Endothelial cell (in vitro differentiated cells): ENCODE results near the gene SERBP1. TPM values are rescaled to one million over a fixed set of nuclear protein-coding genes. Genes with fewer than 3 reads are reported as not detected.
"Not testable (repeated sequence)": the region's sequence is repeated elsewhere in the genome, so short reads cannot be mapped to it uniquely, and the experiment has no call there.

Source experiments
- DNase-seq: peaks from one replicate; pipeline ENCODE4 v3.0.0; 2021; ENCODE audit warnings: low spot score
- H3K27ac Mint-ChIP-seq: one replicate; pipeline ENCODE4 v1.8.0; 2021; ENCODE audit warnings: mixed read lengths, inconsistent platforms; ENCODE audit not compliant: unreplicated experiment
- H3K27me3 Mint-ChIP-seq: one replicate; pipeline ENCODE4 v1.8.0; 2021; ENCODE audit warnings: mild to moderate bottlenecking, moderate library complexity, mixed read lengths, inconsistent platforms; ENCODE audit not compliant: unreplicated experiment
- H3K36me3 Mint-ChIP-seq: one replicate; pipeline ENCODE4 v1.8.0; 2021; ENCODE audit warnings: mild to moderate bottlenecking, low read depth, mixed read lengths, inconsistent platforms; ENCODE audit not compliant: unreplicated experiment
- H3K4me1 Mint-ChIP-seq: one replicate; pipeline ENCODE4 v1.8.0; 2021; ENCODE audit warnings: mild to moderate bottlenecking, mixed read lengths, inconsistent platforms; ENCODE audit not compliant: unreplicated experiment
- H3K4me3 Mint-ChIP-seq: one replicate; pipeline ENCODE4 v1.8.0; 2021; ENCODE audit warnings: mild to moderate bottlenecking, mixed read lengths, inconsistent platforms; ENCODE audit not compliant: unreplicated experiment
- H3K9me3 Mint-ChIP-seq: one replicate; pipeline ENCODE4 v1.8.0; 2021; ENCODE audit warnings: mixed read lengths, inconsistent platforms; ENCODE audit not compliant: unreplicated experiment
- total RNA-seq: library from RNA; stranded (reverse); fragmentation: NEBNext Ultra II Directional; extraction: Animal tissue kit (Norgen Biotek cat#: 25700); gene quantifications from one replicate; pipeline ENCODE4 v1.2.1, GENCODE V29; 2021; ENCODE audit not compliant: unreplicated experiment
- TF ChIP-seq, protein P1 (sequence below): fragments of 200-600 bp; sonication (generic); IDR thresholded peaks from one replicate; pipeline ENCODE4 v1.5.0; 2021; ENCODE audit warnings: antibody characterized with exemption; ENCODE audit not compliant: unreplicated experiment

The SERBP1 gene
- total RNA-seq, 1 donor from 2014 or later: 169 TPM

DNA sequence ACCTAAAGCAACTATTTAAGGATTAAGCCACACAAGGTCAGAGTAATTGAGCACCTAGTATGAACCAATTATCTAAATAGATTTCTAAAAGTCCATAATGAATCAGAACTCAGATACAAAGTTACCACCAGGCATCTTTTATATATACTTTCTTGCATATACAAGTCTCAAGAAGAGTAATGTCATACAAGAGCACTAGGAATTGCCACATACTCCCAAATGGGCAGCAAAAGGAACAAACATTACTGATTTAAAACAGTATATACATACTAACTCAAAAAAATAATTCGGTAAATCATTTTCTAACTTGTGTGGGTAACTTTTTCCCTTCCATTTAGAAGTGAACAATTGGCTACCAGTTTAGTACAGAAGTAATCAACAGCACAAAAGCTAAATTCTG, 22.1 kb downstream of the SERBP1 start:
- H3K9me3 Mint-ChIP-seq: no peaks in the 10 kb centered on the region
- no peaks in the 10 kb centered on the region for H3K4me1 Mint-ChIP-seq
- no peaks in the 10 kb centered on the region for H3K36me3 Mint-ChIP-seq
- H3K27me3 Mint-ChIP-seq: no peaks in the 10 kb centered on the region
- H3K27ac Mint-ChIP-seq: no peak overlapping the region
- H3K4me3 Mint-ChIP-seq: no peak overlapping the region
- TF ChIP-seq, protein P1, sequence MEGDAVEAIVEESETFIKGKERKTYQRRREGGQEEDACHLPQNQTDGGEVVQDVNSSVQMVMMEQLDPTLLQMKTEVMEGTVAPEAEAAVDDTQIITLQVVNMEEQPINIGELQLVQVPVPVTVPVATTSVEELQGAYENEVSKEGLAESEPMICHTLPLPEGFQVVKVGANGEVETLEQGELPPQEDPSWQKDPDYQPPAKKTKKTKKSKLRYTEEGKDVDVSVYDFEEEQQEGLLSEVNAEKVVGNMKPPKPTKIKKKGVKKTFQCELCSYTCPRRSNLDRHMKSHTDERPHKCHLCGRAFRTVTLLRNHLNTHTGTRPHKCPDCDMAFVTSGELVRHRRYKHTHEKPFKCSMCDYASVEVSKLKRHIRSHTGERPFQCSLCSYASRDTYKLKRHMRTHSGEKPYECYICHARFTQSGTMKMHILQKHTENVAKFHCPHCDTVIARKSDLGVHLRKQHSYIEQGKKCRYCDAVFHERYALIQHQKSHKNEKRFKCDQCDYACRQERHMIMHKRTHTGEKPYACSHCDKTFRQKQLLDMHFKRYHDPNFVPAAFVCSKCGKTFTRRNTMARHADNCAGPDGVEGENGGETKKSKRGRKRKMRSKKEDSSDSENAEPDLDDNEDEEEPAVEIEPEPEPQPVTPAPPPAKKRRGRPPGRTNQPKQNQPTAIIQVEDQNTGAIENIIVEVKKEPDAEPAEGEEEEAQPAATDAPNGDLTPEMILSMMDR: no peak
- no peak for DNase-seq

DNA sequence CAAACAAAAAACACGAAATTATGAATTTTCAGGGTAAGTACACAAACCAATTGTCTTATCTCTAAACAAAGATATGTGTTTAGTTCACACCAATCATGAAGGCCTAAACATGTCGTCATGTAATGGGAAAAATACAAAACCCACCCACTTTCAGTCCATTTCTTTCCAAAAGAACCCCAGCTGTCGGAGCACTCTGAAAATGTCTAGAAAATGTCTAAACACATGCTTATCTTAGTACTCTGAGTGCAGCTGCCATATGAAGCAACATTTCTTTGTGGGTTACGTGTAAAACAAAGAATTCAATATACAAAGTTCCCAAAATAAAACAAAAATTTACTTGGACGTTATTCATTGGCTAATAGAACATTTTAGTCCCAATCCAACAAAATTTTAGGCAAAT, 22.7 kb downstream of the SERBP1 start:
- no peaks in the 10 kb centered on the region for H3K36me3 Mint-ChIP-seq
- H3K9me3 Mint-ChIP-seq: no peaks in the 10 kb centered on the region
- no peak overlapping the region for H3K4me3 Mint-ChIP-seq
- H3K27me3 Mint-ChIP-seq: no peaks in the 10 kb centered on the region
- no peak overlapping the region for H3K27ac Mint-ChIP-seq
- no peak for DNase-seq
- no peaks in the 10 kb centered on the region for H3K4me1 Mint-ChIP-seq
- TF ChIP-seq, protein P1: no peak

DNA sequence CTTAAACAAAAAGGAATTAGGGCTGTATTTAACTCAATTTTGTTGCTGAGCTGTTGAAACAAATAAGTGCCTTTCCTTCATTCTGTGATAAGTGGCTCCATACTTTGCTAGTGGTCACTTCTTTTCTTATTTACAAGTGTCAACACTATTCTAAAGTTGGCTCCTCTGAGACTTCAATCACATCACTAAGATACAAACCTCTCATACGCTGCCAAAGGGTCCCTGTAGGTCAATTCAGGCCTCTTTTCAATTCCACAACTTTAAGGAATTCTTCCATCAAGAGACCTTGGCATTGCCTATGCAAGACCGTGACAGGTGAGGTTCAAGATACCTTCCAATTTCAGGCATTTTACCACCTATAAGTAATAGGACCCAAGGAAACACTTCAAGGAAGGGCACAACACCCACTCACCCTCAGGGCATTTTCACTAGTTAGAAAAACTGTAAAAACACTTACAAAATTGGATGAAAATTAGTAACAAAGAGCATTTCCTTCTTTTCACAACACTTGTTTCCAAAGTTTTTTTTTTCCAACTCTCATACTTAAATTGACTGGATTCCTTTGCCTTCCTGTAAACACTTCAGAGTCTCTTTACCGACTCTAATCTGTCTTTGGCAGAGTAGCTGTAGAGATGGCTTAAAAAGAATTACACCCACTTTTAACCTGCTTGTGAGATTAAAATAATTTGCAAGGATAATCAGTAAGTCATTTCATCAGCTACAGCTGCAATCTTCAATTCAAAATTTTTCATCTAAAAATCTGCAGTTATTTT, 24.5 kb downstream of the SERBP1 start:
- H3K36me3 Mint-ChIP-seq: no peaks in the 10 kb centered on the region
- TF ChIP-seq, protein P1: no peak

DNA sequence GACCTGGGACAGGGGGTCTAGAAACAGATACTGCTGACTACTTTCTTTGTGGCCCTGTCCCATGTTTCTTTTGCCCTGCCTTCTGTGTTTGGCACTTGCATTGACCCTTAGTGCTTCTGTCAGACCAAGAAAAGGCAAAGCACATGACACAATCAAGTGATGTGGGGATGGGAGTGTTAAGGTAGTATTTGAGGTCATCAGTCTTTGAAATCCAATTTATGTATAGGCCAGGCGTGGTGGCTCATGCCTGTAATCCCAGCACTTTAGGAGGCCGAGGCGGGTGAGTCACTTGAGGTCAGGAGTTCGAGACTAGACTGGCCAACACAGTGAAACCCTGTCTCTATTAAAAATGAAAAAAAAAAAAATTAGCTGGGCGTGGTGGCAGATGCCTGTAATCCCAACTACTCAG, 26.0 kb downstream of the SERBP1 start:
- no peak overlapping the region for H3K27ac Mint-ChIP-seq

More for the DNA sequence above, 24.5 kb downstream of the SERBP1 start:
- Mint-ChIP-seq H3K4me1 (no peaks in the 10 kb centered on the region), H3K27me3 (peaks cover 4% of the 10 kb centered on the region), H3K9me3 (no peaks in the 10 kb centered on the region), H3K27ac (no peak overlapping the region), H3K4me3 (no peak overlapping the region)
- DNase-seq: no peak

DNA sequence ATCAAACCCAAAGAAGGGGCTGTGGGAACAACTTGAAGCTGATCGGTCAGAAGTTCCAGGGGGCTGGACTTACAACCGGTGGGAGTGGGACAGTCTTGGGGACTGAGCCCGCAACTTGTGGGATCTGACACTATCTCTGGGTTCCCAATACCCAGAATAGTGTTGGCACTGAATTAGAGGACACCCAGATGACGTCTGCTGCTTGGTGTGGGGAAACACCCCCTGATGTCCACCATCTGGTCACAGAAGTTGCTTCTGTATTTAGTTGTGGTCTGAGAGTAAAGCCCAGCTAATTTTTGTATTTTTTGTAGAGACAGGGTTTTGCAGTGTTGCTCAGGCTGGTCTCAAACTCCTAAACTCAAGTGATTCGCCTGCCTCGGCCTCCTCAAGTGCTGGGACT, 28.8 kb downstream of the SERBP1 start:
- TF ChIP-seq, protein P1: no peak
- H3K4me3 Mint-ChIP-seq: no peak overlapping the region
- H3K4me1 Mint-ChIP-seq: peaks cover 3% of the 10 kb centered on the region
- H3K9me3 Mint-ChIP-seq: no peaks in the 10 kb centered on the region
- DNase-seq: no peak
- peaks cover 6% of the 10 kb centered on the region for H3K27me3 Mint-ChIP-seq
- no peak overlapping the region for H3K27ac Mint-ChIP-seq
- H3K36me3 Mint-ChIP-seq: no peaks in the 10 kb centered on the region

More for the DNA sequence above, 26.0 kb downstream of the SERBP1 start:
- no peak overlapping the region for H3K4me3 Mint-ChIP-seq
- H3K27me3 Mint-ChIP-seq: peaks cover 4% of the 10 kb centered on the region
- DNase-seq: no peak
- H3K4me1 Mint-ChIP-seq: peaks cover 2% of the 10 kb centered on the region
- TF ChIP-seq, protein P1: no peak
- H3K9me3 Mint-ChIP-seq: no peaks in the 10 kb centered on the region
- no peaks in the 10 kb centered on the region for H3K36me3 Mint-ChIP-seq

DNA sequence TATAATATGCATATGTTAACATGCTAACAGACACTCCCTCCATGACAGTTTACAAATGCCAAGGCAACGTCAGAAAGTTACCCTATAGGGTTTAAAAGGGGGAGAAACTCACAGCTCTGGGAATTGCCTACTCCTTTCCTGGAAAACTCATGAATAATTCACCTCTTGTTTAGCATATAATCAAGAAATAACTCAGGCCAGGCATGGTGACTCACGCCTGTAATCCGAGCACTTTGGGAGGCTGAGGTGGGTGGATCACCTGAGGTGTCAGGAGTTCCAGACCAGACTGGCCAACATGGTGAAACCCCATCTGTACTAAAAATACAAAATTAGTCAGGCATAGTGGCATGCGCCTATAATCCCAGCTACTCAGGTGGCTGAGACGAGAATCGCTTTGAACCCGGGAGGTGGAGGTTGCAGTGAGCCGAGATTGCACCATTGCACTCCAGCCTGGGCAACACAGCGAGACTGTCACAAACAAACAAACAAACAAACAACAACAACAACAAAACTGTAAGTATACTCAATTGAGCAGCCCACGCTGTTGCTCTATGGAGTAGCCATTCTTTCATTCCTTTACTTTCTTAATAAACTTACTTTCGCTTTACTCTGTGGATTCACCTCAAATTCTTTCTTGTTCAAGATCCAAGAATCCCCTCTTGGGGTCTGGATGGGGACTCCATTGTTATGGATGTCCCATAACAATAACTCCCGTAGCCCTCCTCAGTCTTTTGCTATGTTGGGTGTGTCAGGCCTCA, 30.0 kb downstream of the SERBP1 start:
- not testable (repeated sequence) for H3K4me3 Mint-ChIP-seq, H3K27ac Mint-ChIP-seq, H3K27me3 Mint-ChIP-seq, H3K9me3 Mint-ChIP-seq, DNase-seq, H3K4me1 Mint-ChIP-seq, H3K36me3 Mint-ChIP-seq
